NCI-H1092 treated with DMSO at 0.1 percent for 48 hours (cell line): ENCODE measurements around the gene SDCBP2.
A peak's percentile ranks its signal among the peaks of the same experiment; 100 is the strongest.

Source experiments
- DNase-seq: peaks from one replicate; lab custom pipeline; 2025; lab: John Stamatoyannopoulos, UW

The SDCBP2 gene

GRCh38 chr20:1296117-1296610, 32.8 kb downstream of the SDCBP2 start:
- no peak for DNase-seq

GRCh38 chr20:1295276-1295930, 33.5 kb downstream of the SDCBP2 start:
- DNase-seq, result no peak

- no peak for DNase-seq
Observed at GRCh38 chr20:1294497-1294896, 34.4 kb downstream of the SDCBP2 start.

- no peak for DNase-seq
Observed at GRCh38 chr20:1293641-1294379, 35.1 kb downstream of the SDCBP2 start.

GRCh38 chr20:1292620-1293019, 36.3 kb downstream of the SDCBP2 start:
- DNase-seq, result no peak

- no peak for DNase-seq
Observed at GRCh38 chr20:1291191-1291741, 37.7 kb downstream of the SDCBP2 start.

GRCh38 chr20:1287787-1288569, 41.0 kb downstream of the SDCBP2 start:
- no peak for DNase-seq

GRCh38 chr20:1287306-1287705, 41.6 kb downstream of the SDCBP2 start:
- no peak for DNase-seq

- DNase-seq, result no peak
Observed at GRCh38 chr20:1286267-1287024, 42.5 kb downstream of the SDCBP2 start.

- DNase-seq, result no peak
Observed at GRCh38 chr20:1283522-1284510, 45.1 kb downstream of the SDCBP2 start.

GRCh38 chr20:1282966-1283365, 46.0 kb downstream of the SDCBP2 start:
- DNase-seq, result no peak

- peak; percentile 95 for DNase-seq
Observed at GRCh38 chr20:1281279-1282057, 47.5 kb downstream of the SDCBP2 start.

GRCh38 chr20:1280195-1281102, 48.5 kb downstream of the SDCBP2 start:
- no peak for DNase-seq

- no peak for DNase-seq
Observed at GRCh38 chr20:1278993-1279392, 49.9 kb downstream of the SDCBP2 start.

GRCh38 chr20:1277529-1278322, 51.2 kb downstream of the SDCBP2 start:
- no peak for DNase-seq

- DNase-seq, result no peak
Observed at GRCh38 chr20:1275919-1276318, 53.0 kb downstream of the SDCBP2 start.

- peak; percentile 95 for DNase-seq
Observed at GRCh38 chr20:1274485-1275311, 54.2 kb downstream of the SDCBP2 start.
